ENCODE results near the gene NPC2. TPM values are rescaled to one million over a fixed set of nuclear protein-coding genes. Genes with fewer than 3 reads are reported as not detected.

Gene NPC2
- total RNA-seq, 1 donor from 2014 or later: 178 TPM

GRCh38 chr14:74524076-74524811, 31.1 kb upstream of the NPC2 start:
- no peak for DNase-seq (ENCODE audit: low spot score in 2 of 2, unreplicated experiment in 2 of 2)
- TF ChIP-seq CTCF (IDR thresholded peaks at IDR 0.05; ENCODE audit: unreplicated experiment): no peak

GRCh38 chr14:74522740-74523139, 29.6 kb upstream of the NPC2 start:
- H3K36me3 Mint-ChIP-seq: no peaks in the 10 kb centered on the region
- H3K27ac Mint-ChIP-seq: no peak overlapping the region
- H3K4me3 Mint-ChIP-seq: no peak overlapping the region
- H3K27me3 Mint-ChIP-seq (ENCODE audit: low read depth): peaks cover 6% of the 10 kb centered on the region
- TF ChIP-seq CTCF (IDR thresholded peaks at IDR 0.05; ENCODE audit: unreplicated experiment): no peak
- no peak for DNase-seq (ENCODE audit: low spot score in 2 of 2, unreplicated experiment in 2 of 2)
- H3K4me1 Mint-ChIP-seq: peaks cover 6% of the 10 kb centered on the region
- H3K9me3 Mint-ChIP-seq: no peaks in the 10 kb centered on the region

More at GRCh38 chr14:74524076-74524811, 31.1 kb upstream of the NPC2 start:
- Mint-ChIP-seq H3K36me3 (no peaks in the 10 kb centered on the region), H3K27ac (no peak overlapping the region), H3K9me3 (no peaks in the 10 kb centered on the region), H3K4me1 (no peaks in the 10 kb centered on the region), H3K27me3 (ENCODE audit: low read depth) (peaks cover 6% of the 10 kb centered on the region), H3K4me3 (no peak overlapping the region)

- no peak for DNase-seq (ENCODE audit: low spot score in 2 of 2, unreplicated experiment in 2 of 2)
- TF ChIP-seq CTCF (IDR thresholded peaks at IDR 0.05; ENCODE audit: unreplicated experiment): no peak
- no peak overlapping the region for H3K27ac Mint-ChIP-seq
- H3K9me3 Mint-ChIP-seq: no peaks in the 10 kb centered on the region
- no peak overlapping the region for H3K4me3 Mint-ChIP-seq
- peaks cover 6% of the 10 kb centered on the region for H3K27me3 Mint-ChIP-seq (ENCODE audit: low read depth)
- peaks cover 6% of the 10 kb centered on the region for H3K4me1 Mint-ChIP-seq
- no peaks in the 10 kb centered on the region for H3K36me3 Mint-ChIP-seq
These were observed 28.7 kb upstream of the NPC2 start for GRCh38 chr14:74521756-74522155.

GRCh38 chr14:74519316-74520074, 26.4 kb upstream of the NPC2 start:
- Mint-ChIP-seq H3K4me3 (no peak overlapping the region), H3K4me1 (peaks cover 10% of the 10 kb centered on the region), H3K36me3 (no peaks in the 10 kb centered on the region), H3K9me3 (no peaks in the 10 kb centered on the region), H3K27me3 (ENCODE audit: low read depth) (no peaks in the 10 kb centered on the region), H3K27ac (no peak overlapping the region)
- TF ChIP-seq CTCF (IDR thresholded peaks at IDR 0.05; ENCODE audit: unreplicated experiment): no peak
- no peak for DNase-seq (ENCODE audit: low spot score in 2 of 2, unreplicated experiment in 2 of 2)

- peaks cover 10% of the 10 kb centered on the region for H3K4me1 Mint-ChIP-seq
These were observed 25.1 kb upstream of the NPC2 start for GRCh38 chr14:74518221-74518620.

More at GRCh38 chr14:74518221-74518620, 25.1 kb upstream of the NPC2 start:
- no peak for DNase-seq (ENCODE audit: low spot score in 2 of 2, unreplicated experiment in 2 of 2)
- Mint-ChIP-seq H3K27me3 (ENCODE audit: low read depth) (no peaks in the 10 kb centered on the region), H3K4me3 (no peak overlapping the region), H3K9me3 (no peaks in the 10 kb centered on the region), H3K27ac (no peak overlapping the region), H3K36me3 (no peaks in the 10 kb centered on the region)
- TF ChIP-seq CTCF (IDR thresholded peaks at IDR 0.05; ENCODE audit: unreplicated experiment): no peak

Data from mesothelial cell of epicardium (in vitro differentiated cells).